Activated T-cell treated with anti-CD3 and anti-CD28 coated beads, Interleukin-2, amount 50 U/mL, for 4 hours (primary cell): ENCODE measurements around the gene EPHB1. TPM values are rescaled to one million over a fixed set of nuclear protein-coding genes. Genes with fewer than 3 reads are reported as not detected.

ENCODE experiments used
- ATAC-seq, 2 donors: fragments of 200-7000 bp; cut with Tn5 transposase; one replicate each; pipeline ENCODE4 v1.10.0; 2021
- DNase-seq: peaks from one replicate; pipeline ENCODE4 v3.0.0-alpha.2; 2020
- H3K27me3 Mint-ChIP-seq: one replicate; pipeline ENCODE4 v1.8.0; 2021; ENCODE audit warnings: low read depth, mixed read lengths
- H3K36me3 Mint-ChIP-seq: one replicate; pipeline ENCODE4 v1.8.0; 2022; ENCODE audit warnings: mixed read lengths; ENCODE audit not compliant: insufficient read depth
- H3K4me1 Mint-ChIP-seq: one replicate; pipeline ENCODE4 v1.8.0; 2021; ENCODE audit warnings: low read depth, mixed read lengths
- H3K4me3 Mint-ChIP-seq: one replicate; pipeline ENCODE4 v1.8.0; 2021; ENCODE audit warnings: mild to moderate bottlenecking, moderate library complexity, mixed read lengths
- H3K9me3 Mint-ChIP-seq: one replicate; pipeline ENCODE4 v1.8.0; 2021; ENCODE audit warnings: mixed read lengths
- total RNA-seq, 3 donors: library from RNA; stranded (reverse); gene quantifications; one replicate each; pipeline ENCODE4 v1.2.1, GENCODE V29; 2021

The EPHB1 gene
- total RNA-seq, 3 donors from 2014 or later, result 0.50 to 0.71 (median 0.68) TPM

DNA sequence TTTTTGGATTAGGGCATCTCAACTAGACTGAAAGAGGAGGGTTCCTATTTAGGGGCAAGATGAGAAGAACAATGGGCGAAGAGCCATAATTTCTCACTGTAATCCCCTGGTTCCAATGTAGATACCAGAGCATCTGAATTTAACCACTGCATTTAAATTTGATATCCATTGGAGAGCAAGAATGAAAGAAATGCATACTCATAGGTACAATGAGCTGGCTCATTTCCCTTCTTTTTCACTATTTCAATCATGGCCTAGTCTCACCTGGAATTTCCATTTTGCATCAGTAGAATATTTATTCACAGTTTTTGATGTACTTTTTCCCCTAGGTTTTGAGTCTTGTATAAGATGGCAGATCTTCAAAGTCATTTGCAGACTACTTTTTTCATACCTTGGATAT lies 13.8 kb downstream of the EPHB1 start:
- no peak for DNase-seq
- Mint-ChIP-seq H3K36me3 (no peaks in the 10 kb centered on the region), H3K4me3 (no peak overlapping the region), H3K4me1 (no peaks in the 10 kb centered on the region), H3K27me3 (peaks cover 6% of the 10 kb centered on the region), H3K9me3 (no peaks in the 10 kb centered on the region)
- ATAC-seq, result no peak

DNA sequence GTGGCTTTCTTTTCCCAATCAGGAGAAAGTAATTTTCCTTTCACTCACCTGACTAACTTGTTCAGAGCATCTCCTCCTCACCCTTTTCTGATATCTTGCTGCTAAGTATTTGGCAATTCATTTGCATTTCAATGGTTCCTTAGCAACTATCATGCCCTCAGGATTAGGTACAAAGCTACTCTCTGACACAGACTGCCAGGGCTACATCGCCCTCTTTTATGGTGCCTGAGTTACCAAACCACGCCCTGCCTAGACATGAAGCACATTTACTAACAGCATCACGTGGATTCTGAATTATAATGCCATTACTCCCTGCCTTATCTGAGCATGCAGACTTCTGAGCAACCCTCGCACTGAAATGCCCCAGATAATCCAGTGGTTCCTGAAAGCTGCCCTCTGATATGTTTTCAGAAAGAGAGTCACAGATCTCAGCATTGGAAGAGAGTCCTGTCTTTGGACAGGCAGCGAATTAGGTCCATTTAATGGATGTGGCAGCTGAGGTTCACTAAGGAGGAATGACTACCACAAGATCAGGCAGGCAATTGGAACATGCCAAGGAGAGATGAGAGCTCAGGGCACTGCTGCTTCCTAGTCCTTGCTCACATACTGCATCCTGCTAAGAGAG lies 14.5 kb downstream of the EPHB1 start:
- H3K4me3 Mint-ChIP-seq, result no peak overlapping the region
- no peaks in the 10 kb centered on the region for H3K4me1 Mint-ChIP-seq
- no peaks in the 10 kb centered on the region for H3K9me3 Mint-ChIP-seq
- H3K36me3 Mint-ChIP-seq, result no peaks in the 10 kb centered on the region
- H3K27me3 Mint-ChIP-seq, result peaks cover 6% of the 10 kb centered on the region
- ATAC-seq, result no peak
- DNase-seq, result no peak

DNA sequence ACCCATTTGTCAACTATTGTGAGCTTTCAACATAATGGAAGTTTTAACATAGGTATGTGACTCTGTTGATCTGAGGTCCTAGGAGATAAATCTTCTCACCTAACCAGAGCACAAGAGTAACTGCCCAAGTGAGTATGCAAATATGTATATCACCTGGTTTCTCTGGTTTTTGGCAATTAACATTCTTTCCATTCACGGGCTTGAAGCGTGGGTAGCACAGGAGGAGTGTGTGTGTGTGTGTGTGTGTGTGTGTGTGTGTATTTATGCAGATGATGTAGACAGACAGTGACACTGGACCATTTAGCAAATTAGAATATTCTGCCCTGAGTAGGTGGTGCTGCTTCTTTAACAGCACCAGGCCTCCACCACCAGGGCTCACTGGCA lies 15.0 kb downstream of the EPHB1 start:
- Mint-ChIP-seq H3K4me3 (no peak overlapping the region), H3K27me3 (peaks cover 6% of the 10 kb centered on the region), H3K9me3 (no peaks in the 10 kb centered on the region), H3K36me3 (no peaks in the 10 kb centered on the region), H3K4me1 (no peaks in the 10 kb centered on the region)
- ATAC-seq (no peak), DNase-seq (no peak)

DNA sequence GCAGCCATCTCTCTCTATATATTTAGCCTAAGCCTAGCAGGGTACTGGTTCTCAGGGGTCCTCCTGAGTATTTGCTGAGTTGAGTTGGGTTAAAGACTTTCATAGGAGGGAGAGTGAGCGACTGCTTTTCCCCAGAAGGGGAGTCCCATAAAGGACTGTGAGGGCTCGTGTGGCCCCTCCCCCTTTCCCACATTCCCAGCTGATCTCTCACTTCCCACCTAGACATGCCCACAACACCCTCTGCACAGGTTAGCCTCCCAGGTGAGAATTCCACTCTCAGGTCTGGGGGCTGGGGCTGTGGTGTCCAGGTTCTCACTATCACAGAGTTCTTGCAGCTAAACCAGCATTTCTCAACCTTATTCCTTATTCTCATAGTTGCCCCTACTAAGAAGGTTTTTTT lies 15.8 kb downstream of the EPHB1 start:
- no peaks in the 10 kb centered on the region for H3K27me3 Mint-ChIP-seq
- no peak overlapping the region for H3K4me3 Mint-ChIP-seq
- H3K36me3 Mint-ChIP-seq, result no peaks in the 10 kb centered on the region
- H3K4me1 Mint-ChIP-seq, result no peaks in the 10 kb centered on the region
- H3K9me3 Mint-ChIP-seq, result no peaks in the 10 kb centered on the region
- DNase-seq, result no peak
- no peak for ATAC-seq

DNA sequence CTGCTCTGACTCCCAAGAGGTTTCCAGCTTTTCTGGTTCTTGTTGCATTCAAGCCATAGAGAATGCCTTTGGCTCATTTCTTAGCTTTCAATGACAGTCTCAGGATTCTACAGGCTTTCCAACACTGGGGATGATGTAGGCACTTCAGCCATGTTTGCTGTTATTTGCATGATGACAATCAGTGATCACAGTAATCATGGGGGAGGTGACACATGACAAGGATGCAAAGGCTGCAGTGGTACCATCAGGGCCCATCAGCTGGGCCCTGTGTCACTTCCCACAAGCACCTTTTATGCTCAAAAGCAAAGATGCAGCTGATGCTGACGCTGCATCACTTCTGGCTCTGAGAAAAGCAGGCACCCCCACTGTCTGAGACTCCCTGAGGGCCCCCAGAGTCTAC lies 18.6 kb downstream of the EPHB1 start:
- ATAC-seq, result no peak
- no peak overlapping the region for H3K4me3 Mint-ChIP-seq
- H3K27me3 Mint-ChIP-seq, result no peaks in the 10 kb centered on the region

DNA sequence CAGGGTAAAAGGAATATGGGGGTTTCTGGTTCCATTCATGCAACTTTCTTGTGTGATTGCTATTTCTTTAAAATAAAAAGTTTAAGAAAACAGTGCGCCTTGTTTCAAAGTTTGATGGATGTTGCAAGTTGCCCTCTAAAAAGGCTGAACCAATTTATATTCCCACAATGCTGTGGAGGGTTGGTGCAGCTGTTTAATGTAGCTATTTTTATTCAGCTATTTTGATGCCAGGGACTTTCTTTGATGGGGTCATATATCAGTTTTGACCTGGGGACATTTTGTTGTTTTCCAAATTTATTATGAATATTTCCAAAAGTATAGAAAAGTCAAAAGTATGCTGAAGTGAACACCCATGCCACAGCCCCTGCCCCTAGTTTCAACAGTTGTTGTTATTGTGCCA lies 20.5 kb downstream of the EPHB1 start:
- no peaks in the 10 kb centered on the region for H3K36me3 Mint-ChIP-seq
- ATAC-seq (no peak), DNase-seq (no peak)
- no peak overlapping the region for H3K4me3 Mint-ChIP-seq
- no peaks in the 10 kb centered on the region for H3K4me1 Mint-ChIP-seq
- H3K9me3 Mint-ChIP-seq, result no peaks in the 10 kb centered on the region
- peaks cover 2% of the 10 kb centered on the region for H3K27me3 Mint-ChIP-seq

More for the DNA sequence above, 18.6 kb downstream of the EPHB1 start:
- no peak for DNase-seq
- no peaks in the 10 kb centered on the region for H3K4me1 Mint-ChIP-seq
- H3K36me3 Mint-ChIP-seq, result no peaks in the 10 kb centered on the region
- no peaks in the 10 kb centered on the region for H3K9me3 Mint-ChIP-seq

DNA sequence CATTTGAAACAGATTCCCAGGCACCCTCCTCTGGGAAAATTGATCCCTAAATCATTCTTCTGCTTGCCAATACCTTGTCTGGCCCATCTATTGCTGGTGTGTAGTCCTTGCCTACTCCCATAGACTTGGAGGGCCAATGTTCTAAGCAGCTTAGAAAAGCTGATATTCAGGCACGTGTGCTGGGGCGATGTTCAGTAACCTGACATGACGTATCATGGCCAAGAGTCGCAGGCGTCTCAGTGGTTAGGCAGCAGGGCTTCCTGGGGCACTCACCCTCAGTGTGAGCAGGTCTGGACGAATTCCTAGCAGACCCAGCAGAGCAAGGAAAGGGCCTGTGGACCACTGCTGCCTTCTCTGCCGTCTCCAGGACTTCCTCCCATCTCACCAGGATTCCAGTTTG lies 21.6 kb downstream of the EPHB1 start:
- DNase-seq, result no peak
- no peak for ATAC-seq
- no peaks in the 10 kb centered on the region for H3K4me1 Mint-ChIP-seq
- no peaks in the 10 kb centered on the region for H3K36me3 Mint-ChIP-seq
- H3K9me3 Mint-ChIP-seq, result no peaks in the 10 kb centered on the region
- no peak overlapping the region for H3K4me3 Mint-ChIP-seq
- H3K27me3 Mint-ChIP-seq, result peaks cover 6% of the 10 kb centered on the region

DNA sequence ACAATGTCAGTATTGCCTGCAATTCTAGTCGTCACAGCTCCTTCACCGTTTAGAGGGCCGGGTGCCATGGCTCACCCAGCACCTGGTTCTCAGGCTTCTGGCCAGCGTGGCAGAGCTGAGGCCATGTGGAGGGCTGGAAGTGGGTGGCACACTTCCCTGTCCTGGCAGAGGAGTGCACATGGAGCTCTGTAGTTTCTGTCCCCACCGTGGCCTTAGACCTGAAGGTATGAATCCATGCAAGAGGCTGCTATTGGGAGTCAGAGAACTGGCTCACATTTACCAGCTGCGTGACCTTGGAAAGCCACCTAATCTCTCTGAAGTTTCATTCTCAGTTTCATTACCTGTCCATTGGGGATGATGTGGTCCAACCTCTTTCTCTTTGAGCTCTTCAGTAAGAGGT lies 22.2 kb downstream of the EPHB1 start:
- Mint-ChIP-seq H3K4me3 (no peak overlapping the region), H3K36me3 (no peaks in the 10 kb centered on the region), H3K27me3 (peaks cover 8% of the 10 kb centered on the region), H3K4me1 (no peaks in the 10 kb centered on the region), H3K9me3 (no peaks in the 10 kb centered on the region)
- DNase-seq (no peak), ATAC-seq (no peak)

DNA sequence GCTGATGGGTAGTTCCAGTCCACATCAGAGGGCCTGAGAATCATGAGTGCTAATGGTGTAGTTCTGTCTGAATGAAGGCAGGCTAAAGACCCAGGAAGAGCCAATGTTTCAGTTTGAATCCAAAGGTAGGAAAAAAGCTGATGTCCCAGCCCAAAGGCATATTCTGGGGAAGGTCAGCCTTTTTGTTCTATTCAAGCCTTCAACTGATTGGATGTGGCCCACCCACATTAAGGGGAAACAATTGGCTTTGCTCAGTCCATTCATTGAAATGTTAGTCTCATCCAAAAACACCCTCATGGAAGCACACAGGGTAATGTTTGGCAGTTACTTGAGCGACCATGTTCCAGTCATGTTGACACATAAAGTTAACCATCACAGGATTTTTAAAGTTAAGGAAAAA lies 25.9 kb downstream of the EPHB1 start:
- no peak for ATAC-seq
- H3K27me3 Mint-ChIP-seq, result peaks cover 8% of the 10 kb centered on the region
- no peaks in the 10 kb centered on the region for H3K9me3 Mint-ChIP-seq
- no peaks in the 10 kb centered on the region for H3K4me1 Mint-ChIP-seq
- no peak overlapping the region for H3K4me3 Mint-ChIP-seq
- H3K36me3 Mint-ChIP-seq, result no peaks in the 10 kb centered on the region
- no peak for DNase-seq

DNA sequence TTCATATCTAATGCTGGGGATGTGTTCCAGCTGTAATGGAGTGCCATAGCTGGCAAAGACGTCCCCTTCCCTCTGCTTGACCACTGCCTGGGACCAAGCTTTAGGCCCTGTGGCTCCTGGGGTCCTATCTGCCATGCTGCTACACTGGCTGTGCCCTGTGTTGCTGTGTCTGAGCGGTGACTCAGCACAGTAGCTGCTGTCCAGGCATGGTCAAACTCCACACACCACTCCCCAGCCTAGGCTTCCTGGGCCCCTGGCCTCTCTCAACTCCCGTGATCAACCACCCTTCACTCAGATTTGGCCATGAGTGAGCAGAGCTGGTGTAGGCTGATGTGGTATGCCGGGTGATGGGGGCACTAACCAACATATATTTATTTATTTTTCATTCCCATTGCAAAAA lies 27.0 kb downstream of the EPHB1 start:
- no peak overlapping the region for H3K4me3 Mint-ChIP-seq
- H3K4me1 Mint-ChIP-seq, result no peaks in the 10 kb centered on the region
- DNase-seq (no peak), ATAC-seq (no peak)
- no peaks in the 10 kb centered on the region for H3K36me3 Mint-ChIP-seq
- H3K9me3 Mint-ChIP-seq, result no peaks in the 10 kb centered on the region
- H3K27me3 Mint-ChIP-seq, result peaks cover 8% of the 10 kb centered on the region

DNA sequence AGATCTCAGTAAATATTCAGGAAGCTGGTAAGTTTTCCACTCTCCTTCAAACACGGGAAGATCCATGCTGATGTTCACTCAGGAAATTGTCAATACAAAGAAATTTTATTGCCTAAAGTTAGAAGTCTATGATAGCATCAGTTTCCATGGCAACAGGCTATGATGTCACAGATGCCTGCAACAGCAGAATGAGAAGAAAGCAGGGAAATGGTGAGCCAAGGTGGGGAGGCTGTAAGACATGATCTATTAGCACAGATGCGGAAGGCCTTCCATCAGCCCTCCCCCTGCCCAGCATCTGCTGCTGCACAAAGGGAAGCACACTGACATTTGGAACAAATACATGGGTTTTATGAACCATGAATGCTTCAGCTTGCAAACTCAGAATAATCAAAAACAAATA lies 28.6 kb downstream of the EPHB1 start:
- Mint-ChIP-seq H3K36me3 (no peaks in the 10 kb centered on the region), H3K9me3 (no peaks in the 10 kb centered on the region), H3K4me3 (no peak overlapping the region), H3K27me3 (peaks cover 8% of the 10 kb centered on the region), H3K4me1 (no peaks in the 10 kb centered on the region)
- DNase-seq, result no peak
- ATAC-seq, result no peak

DNA sequence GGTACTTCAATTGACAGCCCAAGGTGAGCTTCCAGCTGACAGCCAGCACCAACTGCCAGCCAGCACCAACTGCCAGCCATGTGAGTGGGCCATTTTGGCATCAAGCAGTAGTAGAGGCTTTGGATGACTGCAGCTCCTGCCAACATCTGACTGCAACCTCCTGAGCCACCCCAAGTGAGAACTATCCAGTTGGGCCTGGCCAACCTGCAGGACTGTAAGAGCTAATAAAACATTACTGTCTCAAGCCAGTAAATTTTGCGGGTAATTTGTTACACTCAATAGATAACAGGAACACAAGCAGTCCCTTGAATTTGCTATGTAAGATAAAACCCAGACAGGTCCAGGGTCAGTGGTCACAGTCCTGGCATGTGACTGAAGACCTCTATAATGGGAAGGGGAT lies 29.7 kb downstream of the EPHB1 start:
- Mint-ChIP-seq H3K27me3 (peaks cover 6% of the 10 kb centered on the region), H3K4me3 (no peak overlapping the region), H3K4me1 (no peaks in the 10 kb centered on the region), H3K36me3 (no peaks in the 10 kb centered on the region), H3K9me3 (no peaks in the 10 kb centered on the region)
- DNase-seq, result no peak
- ATAC-seq, result no peak

DNA sequence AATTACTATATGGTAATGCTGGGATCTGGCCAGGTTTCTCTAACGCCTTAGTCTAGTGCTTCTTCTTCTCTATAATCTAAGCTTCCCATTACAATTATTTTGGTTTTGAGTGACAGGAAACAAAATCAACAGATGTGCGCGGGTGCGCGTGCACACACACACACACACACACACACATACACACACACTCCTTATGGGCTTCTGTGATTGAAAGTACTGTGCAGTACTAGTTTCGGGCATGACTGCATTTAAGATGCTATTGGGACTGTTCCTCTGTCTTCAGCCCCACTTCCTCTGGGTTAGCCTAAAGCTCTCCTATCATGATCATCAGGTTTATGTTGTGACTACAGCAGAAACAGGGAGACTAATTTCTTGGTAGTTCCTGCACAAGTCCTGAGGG lies 32.2 kb downstream of the EPHB1 start:
- Mint-ChIP-seq H3K27me3 (peaks cover 2% of the 10 kb centered on the region), H3K4me3 (no peak overlapping the region), H3K4me1 (no peaks in the 10 kb centered on the region), H3K9me3 (no peaks in the 10 kb centered on the region), H3K36me3 (no peaks in the 10 kb centered on the region)
- no peak for DNase-seq
- no peak for ATAC-seq

DNA sequence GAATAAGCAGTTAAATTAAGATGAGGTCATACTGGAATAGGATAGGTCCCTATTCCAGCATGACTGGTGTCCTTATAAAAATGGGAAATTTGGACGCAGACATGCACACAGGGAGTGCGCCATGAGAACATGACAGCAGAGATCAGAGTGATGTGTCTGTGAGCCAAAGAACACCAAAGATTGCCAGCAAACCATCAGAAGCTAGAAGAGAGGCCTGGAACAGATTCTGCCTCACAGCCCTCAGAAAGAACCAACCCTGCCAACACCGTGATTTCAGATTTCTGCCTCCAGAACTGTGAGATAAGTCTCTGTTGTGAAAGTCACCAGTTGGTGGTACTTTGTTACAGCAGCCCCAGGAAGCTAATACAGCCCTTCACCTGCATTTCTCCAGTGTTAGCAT lies 34.7 kb downstream of the EPHB1 start:
- Mint-ChIP-seq H3K4me1 (no peaks in the 10 kb centered on the region), H3K4me3 (no peak overlapping the region), H3K27me3 (peaks cover 2% of the 10 kb centered on the region), H3K9me3 (no peaks in the 10 kb centered on the region), H3K36me3 (no peaks in the 10 kb centered on the region)
- DNase-seq (no peak), ATAC-seq (no peak)

DNA sequence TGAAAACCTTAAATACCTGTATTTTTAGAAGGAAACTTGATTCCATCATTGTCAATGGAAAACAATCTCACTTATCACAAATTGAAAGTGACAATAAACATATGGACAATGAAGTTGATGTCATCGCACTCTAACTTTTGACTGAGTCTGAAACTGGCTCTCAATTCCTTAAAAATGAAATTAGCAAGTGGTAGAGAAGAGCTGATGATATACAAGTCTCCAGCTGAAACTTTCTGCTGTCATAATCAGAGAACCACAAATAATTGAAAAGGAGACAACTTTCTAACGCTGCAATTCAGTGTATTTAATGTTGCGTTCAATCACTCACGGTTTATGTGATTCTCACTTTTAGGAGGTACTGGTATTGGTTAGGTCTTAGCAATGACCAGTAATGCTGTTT lies 37.5 kb downstream of the EPHB1 start:
- H3K9me3 Mint-ChIP-seq, result no peaks in the 10 kb centered on the region
- H3K4me3 Mint-ChIP-seq, result no peak overlapping the region
- no peaks in the 10 kb centered on the region for H3K36me3 Mint-ChIP-seq
- peaks cover 2% of the 10 kb centered on the region for H3K27me3 Mint-ChIP-seq
- DNase-seq (no peak), ATAC-seq (no peak)
- H3K4me1 Mint-ChIP-seq, result no peaks in the 10 kb centered on the region
